A204.1 (cell line): ENCODE measurements around the gene GPR161.
"Not testable (repeated sequence)": the region's sequence is repeated elsewhere in the genome, so short reads cannot be mapped to it uniquely, and the experiment has no call there.

Source experiments
- FAIRE-seq: peaks from 2 replicates; lab custom pipeline; 2012; peaks lifted over from hg19 to GRCh38; lab: Jason Lieb, UNC

GPR161 gene

GRCh38 chr1:168136709-168137514 lies at the start of gene GPR161:
TSS of gene GPR161 (minus strand) at chr1:168136930. CDS start at chr1:168104850, 32,080 bp downstream.
- FAIRE-seq = no peak

GRCh38 chr1:168181063-168181720 lies 44.5 kb upstream of the GPR161 start:
- FAIRE-seq = not testable (repeated sequence)

- no peak for FAIRE-seq
Measured at GRCh38 chr1:168180148-168180524, 43.4 kb upstream of the GPR161 start.

- FAIRE-seq = no peak
Measured at GRCh38 chr1:168179438-168180147, 42.9 kb upstream of the GPR161 start.

- peak; percentile 99 for FAIRE-seq
Measured at GRCh38 chr1:168178638-168179437, 42.1 kb upstream of the GPR161 start, which contains the start of gene TIPRL. TSS of gene TIPRL (plus strand) at chr1:168178962. CDS start at chr1:168179078, 116 bp downstream.

GRCh38 chr1:168178227-168178637 lies 41.5 kb upstream of the GPR161 start:
- FAIRE-seq = no peak

GRCh38 chr1:168172250-168172915 lies 35.7 kb upstream of the GPR161 start:
- no peak for FAIRE-seq

GRCh38 chr1:168170564-168171508 lies 34.1 kb upstream of the GPR161 start:
- FAIRE-seq = no peak

- FAIRE-seq = no peak
Measured at GRCh38 chr1:168167806-168168205, 31.1 kb upstream of the GPR161 start.

- FAIRE-seq = no peak
Measured at GRCh38 chr1:168164771-168165170, 28.0 kb upstream of the GPR161 start.

GRCh38 chr1:168163670-168164069 lies 26.9 kb upstream of the GPR161 start:
- FAIRE-seq = no peak

GRCh38 chr1:168161459-168161858 lies 24.7 kb upstream of the GPR161 start:
- no peak for FAIRE-seq

GRCh38 chr1:168159979-168160378 lies 23.2 kb upstream of the GPR161 start:
- no peak for FAIRE-seq

GRCh38 chr1:168159251-168159650 lies 22.5 kb upstream of the GPR161 start:
- FAIRE-seq = no peak

GRCh38 chr1:168157638-168158037 lies 20.9 kb upstream of the GPR161 start:
- no peak for FAIRE-seq

GRCh38 chr1:168155910-168156309 lies 19.2 kb upstream of the GPR161 start:
- FAIRE-seq = no peak

GRCh38 chr1:168154707-168155106 lies 18.0 kb upstream of the GPR161 start:
- not testable (repeated sequence) for FAIRE-seq

GRCh38 chr1:168151935-168152334 lies 15.2 kb upstream of the GPR161 start:
- FAIRE-seq = no peak

- no peak for FAIRE-seq
Measured at GRCh38 chr1:168150283-168150682, 13.6 kb upstream of the GPR161 start.

- no peak for FAIRE-seq
Measured at GRCh38 chr1:168148916-168149315, 12.2 kb upstream of the GPR161 start.
